GM18951 (cell line): ENCODE measurements around the gene PACSIN2.

Experiments
- POLR2A ChIP-seq: IDR thresholded peaks from 4 replicates; pipeline ENCODE4 v1.6.1; 2011; ENCODE audit warnings: mild to moderate bottlenecking; ENCODE audit not compliant: insufficient read length, insufficient read depth; ENCODE audit errors: extremely low read depth
- in situ Hi-C: fragments of 300-500 bp; cut with MboI; formaldehyde crosslinking; loops from one replicate; pipeline ENCODE4 v1.12.0; 2022; ENCODE audit warnings: low sequenced_read_pairs, mixed read lengths, inconsistent platforms; ENCODE audit not compliant: unreplicated experiment

Gene PACSIN2

GRCh38 chr22:42993651-42994275, 21.2 kb downstream of the PACSIN2 start:
- in situ Hi-C loops, result no loop called here
- no peak for TF ChIP-seq POLR2A

GRCh38 chr22:42992886-42993479, 22.0 kb downstream of the PACSIN2 start:
- in situ Hi-C loops, result no loop called here
- no peak for TF ChIP-seq POLR2A

- in situ Hi-C loops, result no loop called here
- TF ChIP-seq POLR2A, result no peak
Observed at GRCh38 chr22:42992092-42992491, 22.9 kb downstream of the PACSIN2 start.

GRCh38 chr22:42991010-42991651, 23.8 kb downstream of the PACSIN2 start:
- in situ Hi-C loops, result no loop called here
- TF ChIP-seq POLR2A, result no peak

GRCh38 chr22:42990131-42990838, 24.7 kb downstream of the PACSIN2 start:
- TF ChIP-seq POLR2A, result no peak
- in situ Hi-C loops, result no loop called here

GRCh38 chr22:42986115-42986514, 28.8 kb downstream of the PACSIN2 start:
- no peak for TF ChIP-seq POLR2A
- in situ Hi-C loops, result no loop called here

- in situ Hi-C loops, result no loop called here
Observed at GRCh38 chr22:42985531-42985905, 29.4 kb downstream of the PACSIN2 start.

GRCh38 chr22:42984814-42985530, 30.0 kb downstream of the PACSIN2 start:
- no peak for TF ChIP-seq POLR2A
- in situ Hi-C loops, result no loop called here

More at GRCh38 chr22:42985531-42985905, 29.4 kb downstream of the PACSIN2 start:
- TF ChIP-seq POLR2A, result no peak

GRCh38 chr22:42984397-42984796, 30.6 kb downstream of the PACSIN2 start:
- in situ Hi-C loops, result no loop called here
- no peak for TF ChIP-seq POLR2A

GRCh38 chr22:42983470-42983869, 31.5 kb downstream of the PACSIN2 start:
- in situ Hi-C loops, result no loop called here
- no peak for TF ChIP-seq POLR2A

- in situ Hi-C loops, result no loop called here
Observed at GRCh38 chr22:42979606-42980005, 35.3 kb downstream of the PACSIN2 start.

GRCh38 chr22:42978453-42979103, 36.4 kb downstream of the PACSIN2 start:
- TF ChIP-seq POLR2A, result no peak
- in situ Hi-C loops, result no loop called here

More at GRCh38 chr22:42979606-42980005, 35.3 kb downstream of the PACSIN2 start:
- TF ChIP-seq POLR2A, result no peak
